ENCODE results near the gene ADARB1.

GRCh38 chr21:45207839-45208626 lies 133.7 kb downstream of the ADARB1 start:
- TF ChIP-seq SUZ12 (IDR thresholded peaks at IDR 0.05; ENCODE audit: extremely low read depth, insufficient read depth, insufficient read length) (no peak), ZNF274 (IDR thresholded peaks at IDR 0.05; ENCODE audit: low read depth, low read length) (no peak)

Data from NT2/D1 (cell line).